Activated CD8-positive, alpha-beta memory T cell treated with anti-CD3 and anti-CD28 coated beads, Interleukin-2, amount 50 U/mL, for 48 hours (primary cell): ENCODE results near the gene EPS8.
"Not testable (repeated sequence)": the region's sequence is repeated elsewhere in the genome, so short reads cannot be mapped to it uniquely, and the experiment has no call there.

ENCODE experiments used
- DNase-seq: peaks from one replicate; pipeline ENCODE4 v3.0.0-alpha.2; 2020

Gene EPS8

DNA sequence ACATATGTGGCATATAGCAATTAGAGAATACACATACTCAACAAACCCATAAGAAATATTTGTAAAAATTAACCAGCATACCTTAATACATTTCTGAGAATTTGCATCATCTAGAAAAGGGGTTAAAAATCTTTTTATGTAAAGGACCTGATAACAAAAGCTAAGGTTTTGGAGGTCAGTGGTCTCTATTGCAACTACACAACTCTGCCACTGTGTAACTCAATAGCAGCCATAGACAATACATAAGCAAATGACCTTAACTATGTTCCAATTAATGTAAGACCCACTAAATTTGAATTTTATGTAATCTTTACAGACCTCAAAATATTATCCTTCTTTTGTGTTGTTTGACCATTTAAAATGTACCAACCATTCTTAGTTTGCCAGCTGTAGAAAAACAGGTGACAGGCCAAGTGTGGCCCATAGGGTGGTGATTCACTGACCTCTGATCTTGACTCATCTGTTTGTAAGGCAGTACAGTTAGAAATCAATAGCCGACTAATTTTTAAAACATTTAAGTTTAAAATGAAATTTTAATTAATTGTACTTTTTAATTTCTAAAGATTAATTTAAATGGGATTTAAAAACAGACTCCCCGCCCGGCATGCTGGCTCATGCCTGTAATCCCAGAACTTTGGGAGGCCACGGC, 7.4 kb upstream of the EPS8 start:
- no peak for DNase-seq

DNA sequence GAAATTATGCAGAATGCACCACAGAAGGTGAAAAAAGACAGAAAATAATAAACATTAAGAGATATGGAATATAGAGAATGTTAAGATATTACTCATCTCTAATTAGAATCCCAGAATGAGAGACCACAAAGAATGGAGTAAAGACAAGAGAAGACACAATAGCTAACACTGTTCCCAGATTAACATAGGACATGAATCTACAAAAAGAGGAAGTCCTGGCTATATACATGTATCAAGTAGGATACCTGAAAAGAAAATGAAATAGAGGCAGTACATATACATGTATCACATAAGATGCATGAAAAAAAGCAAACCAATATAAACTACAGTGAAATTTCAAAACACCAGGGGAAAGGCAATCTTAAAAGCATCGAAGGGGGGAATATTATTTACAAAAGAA, 5.6 kb upstream of the EPS8 start:
- no peak for DNase-seq

DNA sequence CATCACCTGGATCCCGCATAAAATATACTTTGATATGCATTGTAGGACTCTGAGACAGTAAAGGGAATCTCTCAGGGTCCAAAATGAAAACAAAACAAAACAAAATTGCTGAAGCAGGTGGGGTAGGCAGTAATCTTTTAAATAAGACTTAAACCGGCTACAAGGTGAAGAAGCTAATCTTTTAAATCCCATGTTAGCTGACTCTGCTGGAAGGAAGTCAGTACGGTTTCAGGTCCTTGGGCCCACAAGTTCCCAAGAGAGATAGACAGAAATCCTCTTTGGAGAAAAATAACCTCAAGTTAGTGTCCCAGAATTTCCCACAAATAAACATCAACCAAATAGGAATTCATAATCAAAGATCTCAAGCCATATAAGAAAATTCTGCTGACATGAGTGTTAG, 5.0 kb upstream of the EPS8 start:
- DNase-seq, result no peak

DNA sequence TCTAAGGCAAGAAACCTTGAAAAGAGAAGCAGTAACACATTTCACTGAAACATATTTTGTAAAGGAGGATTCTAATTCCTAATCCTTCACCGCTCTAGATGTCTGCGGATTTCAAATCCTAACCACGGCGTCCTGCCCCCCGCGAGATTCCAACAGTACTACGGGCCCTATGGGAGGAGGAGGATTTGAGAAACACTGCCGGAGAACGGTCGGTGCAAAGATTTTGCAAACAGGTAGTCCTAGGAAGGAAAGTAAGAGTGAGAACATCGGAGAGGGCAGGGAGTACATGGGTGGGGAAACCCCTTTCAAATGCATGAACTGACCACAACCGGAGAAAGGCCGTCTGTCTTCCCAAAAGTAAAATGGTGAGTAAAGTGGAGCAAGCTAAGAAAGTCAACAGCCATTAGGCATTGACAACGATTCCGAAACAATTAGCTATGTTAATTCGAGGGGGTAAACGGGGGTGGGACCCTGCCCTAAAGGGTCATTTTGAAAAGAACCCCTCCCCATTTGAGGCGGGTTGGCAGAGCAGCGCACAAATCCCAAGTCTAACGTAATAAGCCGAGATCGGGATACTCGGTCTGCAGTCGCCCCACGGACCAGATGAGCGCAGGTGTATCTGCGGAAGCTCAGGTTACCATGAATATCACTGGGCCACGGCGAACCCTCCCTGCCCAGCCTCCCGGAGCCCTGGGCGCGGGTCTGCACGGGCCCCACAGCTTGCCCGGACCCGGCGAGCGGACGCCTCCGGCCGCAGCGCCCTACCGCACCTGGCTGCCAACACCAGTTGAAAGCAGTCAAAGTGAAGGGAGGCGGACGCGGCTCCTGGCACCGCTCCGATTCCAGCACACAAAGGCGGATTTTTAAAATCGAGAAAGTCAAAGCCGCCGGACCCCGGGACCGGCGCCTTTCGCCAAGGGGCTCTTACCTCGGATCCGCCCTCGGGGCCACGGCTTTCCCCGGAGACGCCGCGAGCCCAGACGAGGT, 662 bp downstream of the EPS8 start:
- DNase-seq, result no peak

DNA sequence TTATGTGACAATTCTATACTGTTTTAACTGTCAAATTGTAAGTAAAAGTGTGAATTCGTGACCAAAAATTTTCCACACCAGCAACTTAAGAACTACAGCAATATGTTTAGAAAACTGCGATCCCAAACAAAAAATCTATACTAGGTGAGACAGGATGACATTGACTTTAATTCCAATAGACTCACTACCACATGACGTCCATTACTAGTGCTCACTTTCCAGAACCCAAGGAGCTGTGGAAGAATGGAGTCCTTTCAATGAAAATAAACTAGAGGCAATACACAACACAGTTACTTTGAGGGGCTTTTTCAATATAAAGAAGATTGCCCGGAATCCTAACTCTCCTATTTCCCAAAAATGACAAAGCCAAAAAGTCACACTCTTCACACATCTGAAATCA, 1.4 kb downstream of the EPS8 start:
- DNase-seq, result no peak

DNA sequence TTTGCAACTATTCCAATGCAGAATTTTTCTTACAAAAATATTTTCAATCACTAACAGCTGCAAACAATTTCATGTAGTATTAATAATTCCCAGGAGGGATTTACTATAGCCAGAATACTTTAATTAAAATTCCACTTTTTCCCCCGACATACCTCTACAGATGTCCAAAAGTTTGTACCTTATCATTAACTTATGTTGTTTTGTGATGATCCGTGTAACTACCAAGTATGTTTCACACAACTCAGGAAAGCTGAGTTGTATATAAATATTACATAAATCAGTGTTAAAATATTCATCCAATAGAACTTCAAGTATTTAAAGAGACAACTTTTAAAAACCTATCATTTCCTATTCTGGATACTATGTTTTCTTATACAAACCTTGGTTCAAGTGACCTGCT, 2.4 kb downstream of the EPS8 start:
- DNase-seq, result no peak

DNA sequence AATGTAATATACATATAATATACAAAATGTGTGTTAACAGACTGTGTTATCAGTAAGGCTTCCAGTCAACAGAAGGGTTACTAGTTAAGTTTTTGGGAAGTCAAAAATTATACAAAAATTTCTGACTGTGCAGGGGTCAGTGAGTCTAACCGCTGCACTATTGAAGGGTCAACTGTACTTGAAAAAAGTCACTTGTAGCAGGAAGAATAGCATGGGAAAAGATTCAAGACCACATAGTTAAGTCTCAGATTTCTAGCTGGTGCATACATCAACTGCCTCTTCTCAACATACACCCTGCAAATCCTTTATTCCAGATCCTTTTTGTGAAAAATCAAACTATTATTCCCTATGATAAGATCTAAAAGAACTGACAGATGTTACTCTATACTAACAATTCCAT, 5.9 kb downstream of the EPS8 start:
- no peak for DNase-seq

DNA sequence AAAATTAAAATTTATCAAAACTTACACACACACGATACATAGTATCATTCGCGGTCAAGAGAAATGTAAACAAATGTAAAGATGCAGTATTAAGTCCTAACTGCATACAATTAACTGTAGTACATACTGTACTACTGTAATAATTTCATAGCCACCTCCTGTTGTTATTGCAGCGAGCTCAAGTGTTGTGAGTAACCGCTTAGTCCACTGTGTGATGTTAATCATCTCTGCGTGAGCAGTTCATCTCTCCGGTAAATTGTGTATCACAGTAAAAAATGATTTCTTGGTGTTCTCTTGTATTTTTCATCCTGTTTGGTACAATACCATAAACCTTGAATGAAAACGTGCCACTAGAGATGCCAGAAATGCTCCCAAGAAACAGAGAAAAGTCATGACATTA, 6.5 kb downstream of the EPS8 start:
- DNase-seq, result no peak

DNA sequence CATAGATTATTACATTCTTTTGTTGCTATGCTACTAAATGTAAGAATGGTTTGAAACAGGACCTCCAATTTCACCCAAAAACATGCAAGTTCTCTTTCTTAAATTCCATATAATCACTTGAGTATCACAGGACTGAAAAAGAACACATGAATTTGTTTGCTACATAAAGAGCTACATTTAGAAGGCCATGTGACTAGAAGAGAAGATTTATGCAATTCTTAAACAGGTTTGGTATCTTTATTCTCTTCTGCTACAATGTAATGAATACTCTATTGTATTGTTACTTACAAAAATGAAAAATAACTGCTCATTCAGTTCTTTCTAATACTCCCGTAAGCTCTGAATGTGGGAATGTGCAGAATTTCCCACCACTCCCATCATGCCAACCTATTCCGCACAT, 9.3 kb downstream of the EPS8 start:
- DNase-seq, result no peak

DNA sequence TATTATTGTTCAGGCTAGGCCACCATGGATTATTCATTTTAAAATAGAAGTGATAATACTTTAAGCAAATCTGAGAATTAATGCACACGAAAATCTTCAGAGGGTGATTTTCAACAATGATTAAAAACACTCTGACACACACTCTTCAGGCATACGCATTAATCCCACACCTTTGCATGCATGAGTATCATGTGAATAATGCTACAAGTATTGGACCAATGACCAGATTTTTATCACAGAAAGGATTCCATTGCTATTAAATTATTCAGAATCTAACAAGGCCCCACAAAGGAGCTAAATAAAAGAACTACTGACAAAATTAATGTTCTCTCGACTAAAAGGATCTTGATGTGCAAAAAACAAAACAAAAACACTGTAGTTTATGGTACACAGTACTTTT, 11.1 kb downstream of the EPS8 start:
- DNase-seq, result no peak

DNA sequence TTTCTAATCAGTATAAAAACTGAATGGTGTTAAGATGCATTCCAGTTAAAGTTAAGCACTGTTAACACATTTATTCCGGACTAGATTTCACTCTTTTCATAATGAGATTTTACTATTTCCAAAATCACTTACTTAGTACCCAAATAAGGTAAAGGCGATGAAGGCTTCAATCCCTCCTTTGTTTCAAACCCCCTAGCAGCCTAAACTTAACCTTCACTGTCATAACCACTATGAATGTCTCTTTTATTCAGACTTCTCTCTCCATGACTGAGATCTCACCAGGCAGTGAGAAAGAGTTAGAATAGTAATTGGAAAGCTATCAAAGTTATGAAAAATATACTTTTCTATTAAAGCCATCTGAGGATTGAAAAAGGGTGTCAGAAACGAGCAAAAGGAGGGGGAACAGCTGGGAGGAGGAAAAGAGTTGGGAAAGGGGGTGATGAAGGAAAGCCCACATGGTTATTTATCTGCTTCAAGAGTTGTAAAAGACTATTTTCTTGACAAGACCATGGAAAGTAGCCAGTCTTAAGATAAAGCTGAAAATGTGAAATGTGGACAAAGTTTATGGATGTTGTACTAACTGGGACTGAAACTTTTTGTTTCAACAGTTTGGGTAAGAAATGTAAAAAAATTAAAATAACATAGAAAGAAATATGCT, 11.7 kb downstream of the EPS8 start:
- no peak for DNase-seq

DNA sequence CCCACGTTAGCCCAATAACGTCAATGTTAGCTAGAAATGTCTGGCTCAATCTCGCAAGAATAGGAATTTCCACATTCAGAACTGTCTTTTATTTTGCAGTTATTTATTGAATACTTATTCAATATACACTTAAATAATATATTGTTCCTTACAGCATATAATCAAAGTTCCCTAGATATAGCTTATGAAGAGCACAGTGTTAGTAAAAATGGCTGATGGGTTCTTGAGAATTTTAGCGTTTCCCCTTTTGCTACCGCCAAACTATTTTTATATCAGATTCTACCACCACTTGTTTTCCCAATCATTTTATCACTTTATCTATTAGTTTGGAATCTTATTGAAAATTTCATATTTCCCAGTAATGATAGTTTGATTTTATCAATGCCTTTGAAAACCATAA, 12.7 kb downstream of the EPS8 start:
- no peak for DNase-seq

DNA sequence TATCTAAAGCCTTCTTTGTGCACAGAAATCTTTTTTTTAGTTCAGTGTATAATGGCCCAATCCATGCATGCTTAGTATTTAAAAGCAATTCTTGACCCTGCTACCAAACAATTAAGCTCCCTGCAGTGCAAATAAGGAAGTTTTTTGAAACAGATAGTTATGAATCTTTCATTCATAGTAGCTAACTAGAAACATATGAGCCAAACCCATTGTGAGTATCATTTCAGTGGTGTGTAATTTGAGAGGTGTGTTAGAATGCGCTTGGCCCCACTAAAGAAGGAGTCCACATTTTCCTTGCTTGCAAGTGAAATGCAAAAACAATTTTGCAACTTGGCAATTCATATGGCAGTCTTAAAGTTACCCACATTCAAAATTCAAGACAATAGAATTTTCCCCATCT, 14.4 kb downstream of the EPS8 start:
- no peak for DNase-seq

DNA sequence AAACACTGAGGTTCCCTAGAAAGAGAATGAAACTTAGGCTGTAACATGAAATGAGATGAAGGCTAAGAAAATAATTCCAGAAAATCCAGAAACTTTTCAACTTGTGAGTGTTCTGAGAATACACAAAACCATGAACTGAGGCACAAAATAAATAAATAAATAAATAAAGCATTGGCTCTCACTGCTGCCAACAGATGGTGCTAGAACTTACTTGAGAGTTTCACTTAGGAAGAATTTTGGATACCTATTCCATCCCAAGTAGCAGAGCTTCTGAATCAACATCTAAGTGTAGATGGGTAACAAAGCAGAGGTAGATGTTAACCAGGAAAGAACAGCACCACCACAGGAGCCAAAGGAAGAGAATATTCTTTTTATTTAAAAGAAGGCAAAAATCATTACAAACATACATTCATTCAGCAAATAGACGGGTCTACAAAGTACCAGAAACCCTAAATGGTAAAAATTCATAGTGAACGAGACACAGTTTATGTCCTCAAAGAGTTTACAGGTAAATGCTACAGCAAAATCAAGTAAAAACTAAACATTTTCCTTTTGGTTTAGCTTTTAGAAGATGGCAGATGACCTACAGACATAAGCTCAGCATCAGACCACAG, 16.7 kb downstream of the EPS8 start:
- DNase-seq, result no peak

DNA sequence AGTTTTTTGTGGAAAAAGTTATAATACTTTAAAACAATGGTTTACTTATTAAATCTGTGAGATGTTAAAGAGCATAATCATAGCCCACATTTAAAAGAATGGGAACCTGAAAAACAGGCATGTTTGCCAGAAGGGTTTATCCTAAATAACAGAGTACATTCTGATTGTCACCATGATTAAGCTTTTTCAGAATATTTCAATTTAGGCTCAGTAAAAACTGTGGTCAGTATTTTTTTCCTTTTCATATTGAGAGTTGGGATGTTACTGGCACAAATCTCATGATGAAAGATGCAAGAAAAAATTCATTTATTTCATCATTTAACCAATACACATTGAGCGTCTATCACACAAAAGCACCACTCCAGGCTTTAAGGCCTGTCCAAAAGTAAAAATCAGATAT, 18.6 kb downstream of the EPS8 start:
- no peak for DNase-seq

DNA sequence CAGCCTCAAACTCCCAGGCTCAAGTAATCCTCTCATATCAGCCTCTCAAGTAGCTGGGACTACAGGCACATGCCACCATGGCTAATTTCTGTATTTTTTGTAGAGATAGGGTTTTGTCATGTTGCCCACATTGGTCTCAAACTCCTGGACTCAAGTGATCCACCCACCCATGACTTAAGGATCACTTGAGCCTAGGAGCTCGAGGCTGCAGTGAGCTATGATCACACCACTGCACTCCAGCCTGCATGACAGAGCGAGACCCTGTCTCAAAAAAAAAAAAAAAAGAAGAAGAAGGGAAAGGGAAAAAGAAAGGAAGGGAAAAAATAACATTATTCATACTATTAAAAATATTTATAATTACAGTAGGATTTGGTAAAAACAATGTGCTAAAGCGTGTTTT, 19.2 kb downstream of the EPS8 start:
- no peak for DNase-seq

DNA sequence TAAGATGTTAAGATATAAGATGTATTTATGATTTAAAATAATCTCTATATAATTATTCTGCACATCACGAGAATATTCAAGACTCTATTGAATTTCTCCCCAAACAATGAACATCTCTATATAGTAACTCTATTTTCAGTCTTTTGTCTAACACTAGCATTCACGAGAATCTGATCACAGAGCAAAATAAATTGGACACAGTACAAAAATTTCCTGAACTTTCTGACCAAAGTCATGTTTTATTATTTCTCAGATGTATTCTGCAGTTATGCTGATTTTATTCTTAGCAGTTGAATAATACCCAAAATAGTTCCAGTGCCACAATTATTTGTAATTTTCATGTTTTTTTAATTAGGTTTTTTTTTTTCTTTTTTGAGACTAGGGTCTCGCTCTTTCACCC, 19.6 kb downstream of the EPS8 start:
- no peak for DNase-seq

DNA sequence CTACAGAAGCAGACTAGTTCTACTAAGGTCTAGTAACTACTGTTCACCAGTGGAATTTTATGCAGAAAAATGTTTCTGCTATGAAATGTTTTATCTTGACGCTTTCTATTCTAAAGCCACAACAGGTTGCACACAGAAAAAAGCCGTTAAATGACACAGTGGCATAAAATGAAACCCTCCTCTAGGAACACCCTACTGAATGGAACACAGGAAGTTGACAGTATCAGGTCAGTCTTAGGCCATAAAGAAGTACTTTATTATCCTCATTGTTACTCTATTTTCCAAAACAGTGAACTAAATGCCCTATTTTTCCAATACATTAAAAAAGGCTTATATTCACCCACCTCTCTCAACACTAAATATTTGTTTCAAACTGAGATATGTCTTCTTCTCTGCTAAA, 21.9 kb downstream of the EPS8 start:
- no peak for DNase-seq

DNA sequence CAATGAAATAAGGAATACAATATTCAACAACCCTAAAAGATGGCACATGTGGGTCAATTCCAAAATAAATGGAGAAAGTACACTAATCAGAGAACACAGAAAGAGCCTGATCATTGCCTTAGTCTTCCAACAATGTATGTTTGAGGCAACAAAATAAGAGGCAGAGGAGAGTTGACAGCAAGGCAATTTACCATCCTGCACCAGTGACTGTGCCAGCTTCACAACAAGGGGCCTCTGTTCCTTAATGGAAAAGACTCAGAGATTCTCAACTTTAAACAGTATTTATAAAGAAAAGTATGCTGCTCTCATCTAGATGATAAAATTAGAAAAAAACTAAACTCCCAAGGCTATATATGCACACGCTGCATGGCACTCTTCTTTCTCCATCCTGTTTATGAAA, 25.9 kb downstream of the EPS8 start:
- no peak for DNase-seq

DNA sequence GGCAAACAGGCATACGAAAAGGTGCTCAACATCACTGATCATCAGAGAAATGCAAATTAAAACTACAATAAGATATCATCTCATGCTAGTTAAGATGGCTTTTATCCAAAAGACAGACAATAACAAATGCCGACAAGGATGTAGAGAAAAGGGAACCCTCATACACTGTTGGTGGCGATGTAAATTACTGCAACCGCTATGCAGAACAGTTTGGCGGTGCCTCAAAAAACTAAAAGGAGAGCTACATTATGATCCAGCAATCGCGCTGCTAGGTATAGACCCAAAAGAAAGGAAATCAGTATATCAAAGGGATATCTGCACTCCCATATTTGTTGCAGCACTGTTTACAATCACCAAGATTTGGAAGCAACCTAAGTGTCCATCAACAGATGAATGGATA, 27.0 kb downstream of the EPS8 start:
- not testable (repeated sequence) for DNase-seq

DNA sequence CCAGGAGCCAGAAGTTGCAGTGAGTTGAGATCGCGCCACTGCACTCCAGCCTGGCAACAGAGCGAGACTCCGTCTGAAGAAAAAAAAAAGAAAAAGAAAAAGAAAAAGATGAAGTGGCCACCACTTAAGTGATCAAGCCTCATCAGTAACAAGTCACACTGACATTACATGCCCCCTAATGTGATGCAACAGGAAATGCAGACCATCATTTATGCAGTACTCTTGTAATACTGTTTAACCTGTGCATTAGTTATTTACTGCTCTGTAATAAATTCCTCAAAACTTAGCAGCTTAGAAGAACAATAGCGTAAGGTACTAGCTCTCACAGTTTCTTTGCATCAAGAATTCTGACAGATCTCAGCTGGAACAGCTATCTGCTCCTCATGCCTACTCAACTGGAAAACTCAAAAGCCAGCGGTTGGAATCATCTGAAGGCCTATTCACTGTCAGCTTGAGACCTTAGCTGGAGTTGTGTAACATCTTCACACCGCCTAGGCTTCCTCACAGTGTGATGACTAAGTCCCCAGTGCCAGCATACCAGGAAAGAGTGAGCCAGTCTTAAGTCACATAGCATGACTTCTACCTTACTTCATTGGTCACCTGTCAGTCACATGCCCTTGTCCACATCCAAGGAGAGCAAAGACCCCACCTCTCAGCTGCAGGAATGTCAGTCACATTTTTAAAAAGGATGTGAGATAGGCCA, 31.5 kb downstream of the EPS8 start:
- DNase-seq, result no peak

DNA sequence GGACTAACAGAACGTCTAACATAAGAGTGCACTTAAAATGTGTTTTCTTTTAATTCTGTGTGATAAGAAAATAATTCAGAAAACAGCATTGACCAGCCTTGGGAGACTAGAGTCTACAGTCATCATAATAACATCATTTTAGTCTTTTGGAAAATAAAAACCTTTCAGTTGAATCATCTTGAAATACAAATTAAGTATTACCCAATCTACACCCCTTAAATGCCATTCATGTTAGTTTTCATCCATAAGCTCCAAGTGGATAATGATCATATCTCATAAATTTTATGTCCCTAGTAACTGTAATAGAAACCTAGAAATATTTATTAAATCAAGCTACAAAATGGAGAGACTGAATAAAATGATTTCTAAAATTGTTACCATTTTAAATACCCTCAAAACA, 32.4 kb downstream of the EPS8 start:
- no peak for DNase-seq

DNA sequence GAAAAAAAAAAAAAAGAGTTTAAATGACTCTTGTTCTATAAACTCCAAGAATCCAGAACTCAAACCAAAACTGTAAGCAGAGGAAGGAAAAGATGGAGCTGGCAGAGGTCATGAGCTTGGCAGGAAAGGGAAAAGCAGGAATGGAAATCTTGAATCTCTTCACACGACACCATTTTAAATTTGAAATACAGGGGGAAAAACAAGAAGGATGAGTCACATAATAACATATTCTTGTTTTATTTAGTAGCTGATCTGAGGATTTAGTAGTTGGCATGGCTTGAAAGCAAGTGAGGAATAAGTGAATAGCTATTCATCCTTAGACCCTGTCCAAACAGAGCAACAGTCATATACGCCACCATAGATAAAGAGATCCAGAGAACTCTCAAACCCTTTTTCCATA, 35.0 kb downstream of the EPS8 start:
- DNase-seq, result no peak
